Endothelial cell of umbilical vein (primary cell): ENCODE results near the gene XYLT1. TPM values are rescaled to one million over a fixed set of nuclear protein-coding genes. Genes with fewer than 3 reads are reported as not detected.

Source experiments
- BruUV-seq: library from RNA; stranded (reverse); fragments of 400-500 nt; replicated peaks from 2 replicates; lab custom pipeline; 2021; lab: Mats Ljungman, UMichigan
- CTCF ChIA-PET: fragments of 300-600, 350-600 bp; sonication (Branson Sonifier 250); formaldehyde crosslinking; loops from one replicate; lab custom pipeline; 2021; ENCODE audit warnings: antibody characterized with exemption, inconsistent platforms; lab: Charles Lee
- POLR2A ChIA-PET: fragments of 300-600, 350-600 bp; sonication (Branson Sonifier 250); formaldehyde crosslinking; loops from one replicate; lab custom pipeline; 2021; ENCODE audit warnings: antibody characterized with exemption, inconsistent platforms; lab: Charles Lee
- DNase-seq: peaks from one replicate; pipeline ENCODE4 v3.0.0-alpha.2; 2011; ENCODE audit warnings: low read depth, low spot score
- FAIRE-seq: peaks from 2 replicates; lab custom pipeline; 2011; peaks lifted over from hg19 to GRCh38; lab: Jason Lieb, UNC
- H2AFZ ChIP-seq: 2 replicates; pipeline ENCODE4 v1.6.0; 2012; ENCODE audit warnings: low read depth, low read length, control low read depth, inconsistent platforms
- H3K27ac ChIP-seq: 2 replicates; pipeline ENCODE4 v1.5.1; 2011; ENCODE audit warnings: low read depth, mild to moderate bottlenecking, control low read depth, low read length, moderate library complexity; ENCODE audit not compliant: insufficient read depth
- H3K27me3 ChIP-seq, 2 experiments: 2 replicates each; pipeline versions ENCODE4 v1.6.0 to v1.6.1; 2011; ENCODE audit warnings: low read length in 2 of 2, mixed read lengths in 1 of 2; ENCODE audit not compliant: control insufficient read depth in 2 of 2, insufficient read depth in 2 of 2
- H3K36me3 ChIP-seq, 2 experiments: 2 replicates in 1 of 2; 3 replicates in 1 of 2; pipeline ENCODE4 v1.5.1; 2011; ENCODE audit warnings: low read length in 2 of 2, mild to moderate bottlenecking in 1 of 2, moderate library complexity in 1 of 2; ENCODE audit not compliant: control insufficient read depth in 2 of 2, insufficient read depth in 2 of 2; ENCODE audit errors: extremely low read depth in 1 of 2
- H3K4me1 ChIP-seq: 3 replicates; pipeline ENCODE4 v1.5.1; 2011; ENCODE audit warnings: mild to moderate bottlenecking, low read length; ENCODE audit not compliant: control insufficient read depth, insufficient read depth; ENCODE audit errors: extremely low read depth
- H3K4me2 ChIP-seq: 2 replicates; pipeline ENCODE4 v1.6.1; 2011; ENCODE audit warnings: low read length, control low read depth, mixed read lengths; ENCODE audit not compliant: insufficient read depth
- H3K4me3 ChIP-seq, 3 experiments: fragments of 200-600 bp in 1 of 3; sonication (generic), shearing (Covaris generic) in 1 of 3; replicated peaks in 1 of 3; 2 replicates each; pipeline ENCODE4 v1.5.1; 2011 to 2016; ENCODE audit warnings: control low read depth in 3 of 3, low read length in 3 of 3, mild to moderate bottlenecking in 2 of 3, inconsistent platforms in 1 of 3, low read depth in 1 of 3, moderate library complexity in 1 of 3; ENCODE audit not compliant: insufficient read depth in 1 of 3
- H3K79me2 ChIP-seq: 2 replicates; pipeline ENCODE4 v1.6.0; 2012; ENCODE audit warnings: low read length, inconsistent platforms; ENCODE audit not compliant: control insufficient read depth, insufficient read depth
- H3K9ac ChIP-seq: replicated peaks from 2 replicates; pipeline ENCODE3; 2011; ENCODE audit warnings: low read length, control low read depth; ENCODE audit not compliant: insufficient read depth; ENCODE audit errors: extremely low read depth
- H3K9me1 ChIP-seq: replicated peaks from 3 replicates; pipeline ENCODE4 v1.6.0; 2011; ENCODE audit warnings: mild to moderate bottlenecking, low read length; ENCODE audit not compliant: control insufficient read depth, insufficient read depth; ENCODE audit errors: extremely low read depth
- H3K9me3 ChIP-seq: replicated peaks from 2 replicates; pipeline ENCODE4 v1.5.1; 2012; ENCODE audit warnings: low read length, inconsistent platforms; ENCODE audit not compliant: control insufficient read depth, insufficient read depth
- H4K20me1 ChIP-seq: replicated peaks from 2 replicates; pipeline ENCODE3; 2011; ENCODE audit warnings: mild to moderate bottlenecking, low read length; ENCODE audit not compliant: control insufficient read depth, insufficient read depth; ENCODE audit errors: extremely low read depth
- EZH2 ChIP-seq: IDR thresholded peaks from 2 replicates; pipeline ENCODE4 v1.6.1; 2012; ENCODE audit warnings: borderline replicate concordance, low read depth, mild to moderate bottlenecking, moderate library complexity, low read length, inconsistent platforms; ENCODE audit not compliant: severe bottlenecking
- FOS ChIP-seq: IDR thresholded peaks from 2 replicates; pipeline ENCODE4 v1.6.1; 2011; ENCODE audit warnings: mild to moderate bottlenecking, low read length, moderate library complexity, borderline replicate concordance; ENCODE audit not compliant: insufficient read depth
- GATA2 ChIP-seq: IDR thresholded peaks from 2 replicates; pipeline ENCODE4 v1.7.0; 2011; ENCODE audit warnings: low read depth, mild to moderate bottlenecking, moderate library complexity, mixed read lengths, low read length; ENCODE audit not compliant: insufficient read length, insufficient read depth
- JUN ChIP-seq: IDR thresholded peaks from 2 replicates; pipeline ENCODE4 v1.6.1; 2011; ENCODE audit warnings: borderline replicate concordance, low read depth; ENCODE audit not compliant: insufficient read length, insufficient read depth
- MYC ChIP-seq: IDR thresholded peaks from one replicate; pipeline ENCODE4 v1.6.1; 2011; ENCODE audit warnings: mild to moderate bottlenecking, low read depth, low read length
- POLR2A ChIP-seq: IDR thresholded peaks from 2 replicates; pipeline ENCODE4 v1.6.1; 2012; ENCODE audit warnings: low read depth, mild to moderate bottlenecking, control low read depth, low read length
- POLR2AphosphoS5 ChIP-seq: IDR thresholded peaks from 2 replicates; pipeline ENCODE4 v1.6.1; 2012; ENCODE audit warnings: low read depth, mild to moderate bottlenecking, control low read depth, low read length, moderate library complexity; ENCODE audit not compliant: insufficient read depth
- dilution Hi-C: fragments of 300-500 bp; cut with MboI; formaldehyde crosslinking; loops from one replicate; pipeline ENCODE4 v1.15.0; 2019; ENCODE audit warnings: low sequenced_read_pairs; ENCODE audit not compliant: extremely low pct_ligation_motif_present
- intact Hi-C: fragments of 100-400 bp; cut with micrococcal nuclease; formaldehyde crosslinking; loops from one replicate; pipeline ENCODE4 v1.10.0; 2022
- polyA plus RNA-seq, 4 experiments: library from polyadenylated mRNA; depleted of rRNA in 3 of 4; stranded (reverse) in 3 of 4; unstranded in 1 of 4; fragments of >200 nt; gene quantifications; 2 replicates each; pipeline versions ENCODE4 v1.2.1 to v1.2.3, GENCODE V29; 2011 to 2012; ENCODE audit warnings: missing spikeins in 1 of 4
- total RNA-seq: library from RNA; stranded (reverse); gene quantifications from 2 replicates; pipeline ENCODE4 v1.2.3, GENCODE V29; 2021
- TF ChIP-seq, protein P1 (sequence below), 2 donors: IDR thresholded peaks; 1 replicate in 1 of 2; 2 replicates in 1 of 2; pipeline ENCODE4 v1.5.1; 2011; ENCODE audit warnings: low read length in 2 of 2, mild to moderate bottlenecking in 2 of 2, moderate library complexity in 2 of 2, control low read depth in 1 of 2, inconsistent platforms in 1 of 2, low read depth in 1 of 2; ENCODE audit not compliant: insufficient read depth in 1 of 2; ENCODE audit errors: extremely low read depth in 1 of 2
- TF ChIP-seq, protein P2 (sequence below): IDR thresholded peaks from 2 replicates; pipeline ENCODE4 v1.6.1; 2011; ENCODE audit not compliant: insufficient read depth, insufficient read length

Gene XYLT1
- total and polyA plus RNA-seq, 2 donors (not counting 3 experiments of a cell fraction or from before 2014, with no cell fraction given): 0.63 to 2.9 TPM

DNA sequence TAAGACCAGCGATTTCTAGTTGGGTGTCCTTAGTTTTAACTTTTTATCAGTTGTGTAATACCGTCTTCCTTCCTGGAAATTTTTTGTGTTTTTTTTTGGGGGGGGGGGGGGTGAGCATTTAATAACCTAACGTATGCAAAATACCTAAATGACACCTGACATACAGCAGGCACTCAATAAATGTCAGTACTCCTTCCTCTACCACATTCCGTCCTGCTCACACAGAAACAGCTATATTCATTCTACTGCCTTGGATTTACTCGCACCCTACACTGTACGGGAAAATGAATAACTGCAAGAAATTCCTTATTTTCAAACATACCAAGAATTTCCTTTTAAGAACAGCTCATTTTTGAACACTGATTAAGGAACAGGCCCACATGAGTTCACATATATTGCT, 5.3 kb downstream of the XYLT1 start:
- H3K79me2 ChIP-seq: no peaks in the 10 kb centered on the region
- no TSS peak for BruUV-seq
- H3K9me1 ChIP-seq: no peaks in the 10 kb centered on the region
- H3K9ac ChIP-seq: no peak overlapping the region
- no peaks in the 10 kb centered on the region for H3K36me3 ChIP-seq
- dilution Hi-C loops (no loop called here), intact Hi-C loops (loop anchor here (5.0 to 10.0 kb wide), 3 partner anchors 68 to 161 kb away; no protein-coding TSS in a partner anchor)
- POLR2A ChIA-PET: no interaction called here
- no peak overlapping the region for H3K4me2 ChIP-seq
- FAIRE-seq (no peak), DNase-seq (no peak)
- H3K27ac ChIP-seq: no peak overlapping the region
- H3K4me3 ChIP-seq: no peak overlapping the region
- CTCF ChIA-PET: no interaction called here
- TF ChIP-seq POLR2AphosphoS5 (no peak), GATA2 (no peak), EZH2 (no peak), JUN (no peak), MYC (no peak), POLR2A (no peak), FOS (no peak)
- TF ChIP-seq, protein P1, sequence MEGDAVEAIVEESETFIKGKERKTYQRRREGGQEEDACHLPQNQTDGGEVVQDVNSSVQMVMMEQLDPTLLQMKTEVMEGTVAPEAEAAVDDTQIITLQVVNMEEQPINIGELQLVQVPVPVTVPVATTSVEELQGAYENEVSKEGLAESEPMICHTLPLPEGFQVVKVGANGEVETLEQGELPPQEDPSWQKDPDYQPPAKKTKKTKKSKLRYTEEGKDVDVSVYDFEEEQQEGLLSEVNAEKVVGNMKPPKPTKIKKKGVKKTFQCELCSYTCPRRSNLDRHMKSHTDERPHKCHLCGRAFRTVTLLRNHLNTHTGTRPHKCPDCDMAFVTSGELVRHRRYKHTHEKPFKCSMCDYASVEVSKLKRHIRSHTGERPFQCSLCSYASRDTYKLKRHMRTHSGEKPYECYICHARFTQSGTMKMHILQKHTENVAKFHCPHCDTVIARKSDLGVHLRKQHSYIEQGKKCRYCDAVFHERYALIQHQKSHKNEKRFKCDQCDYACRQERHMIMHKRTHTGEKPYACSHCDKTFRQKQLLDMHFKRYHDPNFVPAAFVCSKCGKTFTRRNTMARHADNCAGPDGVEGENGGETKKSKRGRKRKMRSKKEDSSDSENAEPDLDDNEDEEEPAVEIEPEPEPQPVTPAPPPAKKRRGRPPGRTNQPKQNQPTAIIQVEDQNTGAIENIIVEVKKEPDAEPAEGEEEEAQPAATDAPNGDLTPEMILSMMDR (IDR thresholded peaks at IDR 0.05; ENCODE audit: extremely low read depth in 1 of 2, insufficient read depth in 1 of 2, low read depth in 1 of 2, low read length in 2 of 2): no peak
- TF ChIP-seq, protein P2, sequence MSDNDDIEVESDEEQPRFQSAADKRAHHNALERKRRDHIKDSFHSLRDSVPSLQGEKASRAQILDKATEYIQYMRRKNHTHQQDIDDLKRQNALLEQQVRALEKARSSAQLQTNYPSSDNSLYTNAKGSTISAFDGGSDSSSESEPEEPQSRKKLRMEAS: no peak
- H2AFZ ChIP-seq: no peak overlapping the region
- H4K20me1 ChIP-seq: no peaks in the 10 kb centered on the region
- peaks cover 14 to 16% of the 10 kb centered on the region in 2 experiments for H3K27me3 ChIP-seq
- H3K4me1 ChIP-seq: no peaks in the 10 kb centered on the region
- H3K9me3 ChIP-seq: no peaks in the 10 kb centered on the region
